Activated T-cell treated with anti-CD3 and anti-CD28 coated beads for 48 hours (primary cell): ENCODE results near the gene KCNJ6.
"Not testable (repeated sequence)": the region's sequence is repeated elsewhere in the genome, so short reads cannot be mapped to it uniquely, and the experiment has no call there.

Experiments used
- DNase-seq: peaks from one replicate; pipeline ENCODE4 v3.0.0-alpha.2; 2020; ENCODE audit warnings: low read depth

KCNJ6 gene

GRCh38 chr21:37601027-37601426 lies 315.2 kb downstream of the KCNJ6 start:
- no peak for DNase-seq

GRCh38 chr21:37595944-37596343 lies 320.3 kb downstream of the KCNJ6 start:
- DNase-seq = no peak

GRCh38 chr21:37594472-37594951 lies 321.7 kb downstream of the KCNJ6 start:
- DNase-seq = no peak

DNA sequence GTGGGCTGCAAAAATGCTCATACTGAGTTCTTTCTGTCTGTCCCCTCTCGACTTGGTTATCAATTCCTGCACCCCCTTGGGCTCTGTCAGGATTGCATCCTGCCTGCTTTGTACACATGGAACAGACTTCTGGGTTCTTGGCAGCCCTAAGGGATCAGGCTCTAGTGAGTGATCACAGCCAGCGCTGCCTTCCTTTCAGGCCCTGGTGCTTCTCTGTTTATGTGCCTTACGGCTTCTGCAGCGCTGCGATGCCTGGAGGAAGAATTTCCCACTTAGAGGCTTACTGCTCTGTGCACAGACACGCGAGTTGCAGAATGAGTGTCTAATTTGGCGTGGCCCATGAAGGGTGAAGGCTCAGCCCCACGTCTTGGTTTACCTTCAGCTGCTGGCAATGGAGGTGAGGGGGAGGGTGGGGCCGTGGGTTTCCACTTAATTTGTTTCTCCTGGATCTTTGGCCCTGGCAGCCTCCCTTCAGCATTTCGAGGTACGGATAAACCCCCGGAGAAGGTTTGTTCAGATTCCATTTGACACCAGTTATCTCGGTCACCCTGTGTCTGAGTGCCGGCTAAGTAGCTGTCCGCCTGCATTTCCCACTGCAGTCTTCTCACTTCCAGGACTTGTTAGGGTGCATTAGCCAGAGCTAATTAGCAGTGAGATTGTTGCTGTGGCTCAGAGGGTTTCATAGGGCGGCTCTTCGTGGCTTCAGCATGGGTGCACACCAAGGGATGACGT lies 322.4 kb downstream of the KCNJ6 start:
- DNase-seq = no peak

DNA sequence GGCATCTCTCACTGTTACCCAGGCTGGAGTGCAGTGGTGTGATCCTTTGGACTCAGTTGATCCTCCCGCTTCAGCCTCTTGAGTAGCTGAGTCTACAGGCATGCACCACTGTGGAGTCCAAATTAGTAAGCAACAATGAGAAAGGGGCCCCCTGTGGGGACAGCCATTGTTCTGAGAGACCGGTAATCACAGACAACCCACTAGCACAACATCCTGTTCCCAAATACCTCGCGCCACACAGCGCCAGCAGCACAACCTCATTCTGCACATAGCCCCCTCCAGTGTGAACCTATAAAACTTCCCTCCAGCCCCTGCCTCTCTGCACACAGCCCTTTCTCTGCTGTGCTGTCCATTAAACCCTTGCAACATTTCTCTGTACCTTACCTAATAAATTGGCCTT lies 323.2 kb downstream of the KCNJ6 start:
- DNase-seq = no peak

DNA sequence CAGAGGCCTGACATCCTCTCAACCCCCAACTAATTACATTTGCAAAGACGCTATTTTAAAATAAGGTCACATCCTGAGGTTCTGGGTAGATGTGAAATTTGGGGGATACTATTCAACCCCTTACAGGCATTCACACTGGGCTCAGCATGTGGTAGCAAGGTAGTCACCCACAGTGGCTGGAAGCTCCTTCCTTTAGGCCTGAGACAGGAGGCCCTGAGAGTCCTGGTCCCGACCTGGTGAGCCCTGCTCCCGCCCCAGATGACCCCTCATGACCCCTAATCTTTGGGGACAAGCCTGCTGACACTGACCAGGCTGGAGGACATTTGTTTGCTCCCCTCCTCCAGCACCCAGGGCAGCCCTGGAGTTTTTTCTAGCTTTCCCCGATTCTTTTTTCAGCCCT lies 323.8 kb downstream of the KCNJ6 start:
- no peak for DNase-seq

- not testable (repeated sequence) for DNase-seq
Observed at GRCh38 chr21:37591994-37592393, 324.3 kb downstream of the KCNJ6 start.

DNA sequence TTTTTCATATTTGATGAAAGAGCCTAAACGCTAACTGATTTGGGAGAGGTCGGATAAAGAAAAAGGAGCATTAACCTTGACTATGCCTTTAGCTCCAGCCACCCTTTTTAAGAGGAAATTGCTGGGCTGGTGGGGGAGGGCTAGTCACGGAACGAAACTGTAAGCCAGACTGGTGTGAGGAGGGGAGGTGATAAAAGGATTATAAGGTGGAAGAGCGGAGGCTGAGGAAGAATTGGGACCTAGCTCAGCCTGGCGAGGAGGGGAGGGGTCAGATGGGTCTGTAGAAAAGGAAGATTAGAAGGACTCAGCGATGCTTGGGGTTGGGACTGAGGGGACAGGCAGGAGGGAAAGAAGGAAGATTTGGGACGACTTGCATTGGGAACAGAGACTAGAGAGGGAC lies 325.4 kb downstream of the KCNJ6 start:
- DNase-seq = not testable (repeated sequence)

DNA sequence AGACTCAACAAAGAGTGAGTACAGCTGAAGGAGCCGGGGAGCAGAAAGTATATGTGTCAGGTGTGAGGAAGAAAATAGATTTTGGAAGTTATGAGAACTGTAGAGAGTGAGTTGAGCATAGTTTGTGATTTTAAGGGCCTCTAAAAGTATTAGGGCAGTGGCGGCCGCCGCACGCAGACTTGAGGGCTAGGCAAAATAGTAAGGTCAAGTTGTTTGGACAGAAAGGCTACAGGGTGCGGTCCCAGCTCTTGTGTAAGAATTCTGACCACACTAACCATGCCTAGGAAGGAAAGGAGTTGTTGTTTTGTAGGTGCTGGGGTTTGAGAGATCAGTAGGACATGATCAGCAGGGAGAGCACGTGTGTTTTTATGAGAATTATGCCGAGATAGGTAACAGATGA lies 327.6 kb downstream of the KCNJ6 start:
- DNase-seq = not testable (repeated sequence)

GRCh38 chr21:37587635-37588177 lies 328.6 kb downstream of the KCNJ6 start:
- no peak for DNase-seq

DNA sequence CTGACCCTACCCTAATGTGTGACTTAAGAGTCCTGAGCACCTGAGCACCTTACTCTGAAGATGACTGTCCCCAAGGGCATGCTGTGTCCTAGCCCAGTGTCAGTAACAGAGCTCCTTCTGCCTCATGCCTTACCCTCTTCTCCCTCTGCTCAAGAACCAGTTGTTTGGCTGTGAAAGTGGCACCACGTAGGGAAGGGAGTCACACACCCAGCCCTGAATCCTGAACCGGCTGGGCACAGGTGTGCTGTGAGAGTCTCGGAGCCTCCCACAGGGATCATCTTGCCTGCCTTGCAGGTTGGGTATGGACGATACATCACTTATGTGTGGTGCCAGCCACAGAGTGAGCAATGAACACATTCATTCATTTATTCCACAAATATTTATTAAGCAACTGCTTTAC lies 329.1 kb downstream of the KCNJ6 start:
- no peak for DNase-seq

- DNase-seq = no peak
Observed at GRCh38 chr21:37582590-37582989, 333.7 kb downstream of the KCNJ6 start.

GRCh38 chr21:37580666-37581065 lies 335.6 kb downstream of the KCNJ6 start:
- no peak for DNase-seq

DNA sequence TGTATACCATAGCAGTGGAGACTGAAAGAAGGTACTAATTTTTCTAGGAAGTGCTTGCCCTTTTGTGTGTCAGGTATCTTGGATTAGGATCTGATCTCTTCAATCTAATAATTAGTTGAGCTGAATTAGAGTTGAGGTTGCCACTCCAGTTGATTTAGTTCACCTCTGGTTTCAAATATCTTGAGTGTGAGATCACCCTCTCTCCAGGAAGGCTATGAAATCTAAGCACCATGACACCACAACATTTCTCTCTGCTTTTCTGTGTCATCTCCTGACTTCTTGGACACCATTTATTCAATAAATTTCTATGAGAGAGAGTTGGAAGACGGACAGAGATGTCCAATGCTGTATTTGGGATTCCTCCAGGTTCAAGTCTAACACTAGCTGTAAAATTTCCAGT lies 336.9 kb downstream of the KCNJ6 start:
- DNase-seq = no peak

- no peak for DNase-seq
Observed at GRCh38 chr21:37578471-37579126, 337.7 kb downstream of the KCNJ6 start.

GRCh38 chr21:37576929-37577328 lies 339.3 kb downstream of the KCNJ6 start:
- not testable (repeated sequence) for DNase-seq

DNA sequence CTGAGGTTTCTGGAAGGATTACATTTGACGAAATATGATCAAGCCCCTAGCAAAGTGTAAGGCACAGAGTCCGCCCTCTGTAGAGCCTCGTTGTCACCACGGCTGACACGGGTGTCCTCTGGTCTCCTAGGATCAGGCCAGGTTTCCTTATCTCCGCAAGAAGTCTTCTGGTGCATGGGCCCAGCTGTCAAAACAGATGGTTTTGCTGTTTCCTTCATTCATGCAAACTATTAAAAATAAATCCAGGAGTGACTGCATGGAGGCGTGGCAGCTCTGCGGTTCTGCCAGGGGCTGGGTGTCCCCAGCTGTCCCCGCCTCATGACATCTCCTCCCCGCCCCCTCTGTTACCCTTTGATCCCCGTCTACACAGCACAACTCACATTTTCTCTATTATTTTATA lies 340.7 kb downstream of the KCNJ6 start:
- no peak for DNase-seq

DNA sequence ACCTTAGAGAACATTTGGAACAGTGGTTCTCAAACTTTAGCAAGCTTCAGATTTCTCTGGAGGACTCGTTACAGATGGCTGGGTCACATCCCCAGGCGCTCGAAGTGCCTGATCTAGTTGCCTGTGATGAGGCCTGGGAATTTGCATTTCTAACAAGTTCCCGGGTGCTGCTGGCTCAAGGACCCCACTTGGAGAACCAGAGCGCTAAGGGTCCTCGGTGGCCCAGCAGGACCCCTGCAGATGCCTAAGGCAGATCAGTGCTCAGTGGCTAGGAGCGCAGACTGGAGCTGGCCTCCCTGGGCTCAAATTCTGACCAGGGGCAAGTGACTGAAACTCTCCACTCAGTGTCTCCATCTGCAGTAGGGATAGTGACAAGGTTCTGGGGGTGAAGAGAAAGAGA lies 341.5 kb downstream of the KCNJ6 start:
- no peak for DNase-seq

DNA sequence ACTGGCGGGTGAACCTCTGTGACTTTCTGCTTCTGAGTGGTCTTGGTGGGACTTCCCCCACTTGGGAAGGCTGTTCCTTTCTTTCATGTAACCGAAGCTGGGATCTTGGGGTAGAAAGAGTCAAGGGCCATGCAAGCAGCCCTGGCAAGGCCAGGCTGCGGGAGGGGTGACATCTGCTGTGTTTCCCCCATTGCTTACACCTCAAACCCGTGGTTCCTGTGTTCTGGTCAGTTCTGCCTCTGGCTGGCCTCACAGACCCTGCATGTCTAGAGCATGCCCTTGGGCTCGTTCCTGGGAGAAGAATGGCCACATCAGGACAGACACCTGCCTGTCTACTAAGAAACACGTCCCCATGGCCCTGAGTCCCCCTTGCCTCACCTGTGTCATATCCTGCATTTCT lies 341.9 kb downstream of the KCNJ6 start:
- no peak for DNase-seq

DNA sequence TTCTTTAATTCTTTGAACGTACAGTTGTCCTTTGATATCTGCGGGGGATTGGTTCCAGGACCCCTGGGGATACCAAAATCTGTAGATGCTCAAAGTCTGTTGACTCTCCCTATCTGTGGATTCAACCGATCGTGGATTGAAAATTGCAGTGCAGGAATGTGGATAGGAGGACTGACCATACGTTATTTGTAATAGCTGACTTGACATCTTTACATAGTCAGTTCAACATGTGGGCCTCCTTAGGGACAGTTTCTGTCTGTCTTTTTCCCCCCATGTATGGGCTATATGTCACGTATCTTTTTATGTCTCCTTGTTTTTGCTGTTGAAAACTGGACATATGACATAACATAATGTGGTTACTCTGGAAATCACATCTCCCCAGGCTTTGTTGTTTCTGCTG lies 344.8 kb downstream of the KCNJ6 start:
- no peak for DNase-seq

GRCh38 chr21:37568916-37569315 lies 347.3 kb downstream of the KCNJ6 start:
- no peak for DNase-seq

DNA sequence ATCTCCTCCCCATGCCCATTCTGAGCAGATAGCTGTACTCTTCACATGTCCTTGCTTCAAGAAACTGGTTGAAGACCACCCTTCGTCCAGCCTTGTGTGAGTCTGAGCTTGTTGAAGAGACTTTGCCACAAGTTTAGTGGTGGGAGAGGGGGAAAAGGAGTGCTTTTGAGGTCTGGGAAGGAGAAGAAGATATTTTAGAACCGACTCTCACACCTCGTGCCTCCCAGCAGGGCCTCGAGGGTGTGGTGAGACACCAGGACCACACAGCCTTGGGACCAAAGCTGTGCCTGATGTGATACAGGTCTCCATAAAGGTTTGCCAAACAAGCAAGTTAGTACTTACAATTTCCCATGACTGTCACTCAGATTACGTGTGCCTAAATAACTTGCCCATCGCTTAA lies 347.8 kb downstream of the KCNJ6 start:
- DNase-seq = no peak

DNA sequence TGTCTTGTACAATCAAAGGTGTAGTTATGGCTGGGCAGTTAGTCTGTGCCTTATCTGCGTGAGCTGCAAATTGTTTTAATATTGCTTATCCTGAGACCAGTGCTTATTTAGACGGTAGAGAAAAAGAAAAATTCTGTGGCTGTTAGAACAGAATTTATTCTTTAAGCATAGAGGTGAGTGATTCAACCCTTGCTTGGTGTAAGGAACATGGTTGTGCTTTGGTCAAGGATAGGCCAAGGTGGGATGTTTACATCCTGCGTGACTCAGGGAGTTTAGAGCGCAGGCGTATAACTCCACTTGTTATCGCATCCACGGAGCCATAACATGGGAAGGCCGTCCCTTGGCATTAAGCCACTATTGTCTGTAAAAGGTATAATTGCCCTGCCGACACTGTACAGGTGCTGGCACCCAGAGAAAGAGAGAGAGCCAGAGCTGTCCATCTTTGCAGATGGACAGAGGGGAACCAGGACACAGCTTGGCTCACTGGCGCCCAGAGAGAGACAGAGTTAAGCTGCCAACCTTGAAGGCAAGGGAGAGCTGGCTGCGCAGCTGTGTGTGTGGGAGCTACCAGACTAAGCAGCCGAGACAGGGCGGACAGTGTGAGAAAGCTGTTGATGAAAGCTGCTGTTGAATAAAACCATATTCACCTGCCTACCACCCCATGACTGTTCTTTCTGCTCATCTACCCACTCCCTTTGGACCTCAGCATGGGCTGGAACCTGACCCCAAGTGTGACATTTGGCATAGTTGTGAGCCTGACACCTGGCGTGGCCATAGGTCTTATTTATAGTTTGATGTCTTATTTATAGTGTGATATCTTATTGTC lies 349.3 kb downstream of the KCNJ6 start:
- no peak for DNase-seq
